ENCODE results near the gene RGPD5.
"Not testable (repeated sequence)": the region's sequence is repeated elsewhere in the genome, so short reads cannot be mapped to it uniquely, and the experiment has no call there.

DNA sequence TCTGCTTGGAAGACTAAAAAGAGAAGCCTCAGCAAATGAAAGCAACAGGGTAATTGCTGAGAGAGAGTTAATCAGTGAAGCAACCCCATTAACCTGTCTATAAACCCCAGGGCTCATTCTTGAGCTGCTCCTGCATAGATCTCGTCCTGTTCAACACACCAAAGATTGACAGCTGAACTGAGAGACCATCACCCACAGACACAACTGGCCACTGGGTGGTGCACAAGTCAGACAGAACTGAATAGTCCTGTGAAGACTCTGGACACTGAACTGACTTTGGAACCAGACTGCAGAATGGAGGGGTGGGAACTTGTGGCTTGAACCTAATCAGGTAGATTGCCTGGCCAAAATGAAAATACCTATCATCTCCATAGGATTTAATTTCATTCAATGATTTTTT, 1.4 kb upstream of the RGPD5 start:
- TF ChIP-seq, protein P1, sequence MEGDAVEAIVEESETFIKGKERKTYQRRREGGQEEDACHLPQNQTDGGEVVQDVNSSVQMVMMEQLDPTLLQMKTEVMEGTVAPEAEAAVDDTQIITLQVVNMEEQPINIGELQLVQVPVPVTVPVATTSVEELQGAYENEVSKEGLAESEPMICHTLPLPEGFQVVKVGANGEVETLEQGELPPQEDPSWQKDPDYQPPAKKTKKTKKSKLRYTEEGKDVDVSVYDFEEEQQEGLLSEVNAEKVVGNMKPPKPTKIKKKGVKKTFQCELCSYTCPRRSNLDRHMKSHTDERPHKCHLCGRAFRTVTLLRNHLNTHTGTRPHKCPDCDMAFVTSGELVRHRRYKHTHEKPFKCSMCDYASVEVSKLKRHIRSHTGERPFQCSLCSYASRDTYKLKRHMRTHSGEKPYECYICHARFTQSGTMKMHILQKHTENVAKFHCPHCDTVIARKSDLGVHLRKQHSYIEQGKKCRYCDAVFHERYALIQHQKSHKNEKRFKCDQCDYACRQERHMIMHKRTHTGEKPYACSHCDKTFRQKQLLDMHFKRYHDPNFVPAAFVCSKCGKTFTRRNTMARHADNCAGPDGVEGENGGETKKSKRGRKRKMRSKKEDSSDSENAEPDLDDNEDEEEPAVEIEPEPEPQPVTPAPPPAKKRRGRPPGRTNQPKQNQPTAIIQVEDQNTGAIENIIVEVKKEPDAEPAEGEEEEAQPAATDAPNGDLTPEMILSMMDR (IDR thresholded peaks at IDR 0.05; ENCODE audit: poor library complexity, severe bottlenecking), result not testable (repeated sequence)
- not testable (repeated sequence) for TF ChIP-seq EP300 (conservative IDR thresholded peaks at IDR 0.05; ENCODE audit: poor library complexity, severe bottlenecking); POLR2AphosphoS5 (IDR thresholded peaks at IDR 0.05)

Data from neural cell (in vitro differentiated cells).